Osteocyte (in vitro differentiated cells): ENCODE data around the gene CIT. TPM values are rescaled to one million over a fixed set of nuclear protein-coding genes. Genes with fewer than 3 reads are reported as not detected.

ENCODE experiments used
- DNase-seq: peaks from one replicate; pipeline ENCODE4 v3.0.0; 2021; ENCODE audit warnings: mixed read lengths; ENCODE audit not compliant: unreplicated experiment; ENCODE audit errors: extremely low spot score
- H3K27ac Mint-ChIP-seq: one replicate; pipeline ENCODE4 v1.8.0; 2021; ENCODE audit warnings: mild to moderate bottlenecking, mixed read lengths; ENCODE audit not compliant: unreplicated experiment
- H3K27me3 Mint-ChIP-seq: one replicate; pipeline ENCODE4 v1.8.0; 2021; ENCODE audit warnings: mixed read lengths; ENCODE audit not compliant: unreplicated experiment
- H3K36me3 Mint-ChIP-seq: one replicate; pipeline ENCODE4 v1.8.0; 2021; ENCODE audit warnings: mixed read lengths; ENCODE audit not compliant: unreplicated experiment
- H3K4me1 Mint-ChIP-seq: one replicate; pipeline ENCODE4 v1.8.0; 2021; ENCODE audit warnings: mixed read lengths; ENCODE audit not compliant: unreplicated experiment
- H3K4me3 Mint-ChIP-seq: one replicate; pipeline ENCODE4 v1.8.0; 2021; ENCODE audit warnings: mild to moderate bottlenecking, moderate library complexity, mixed read lengths; ENCODE audit not compliant: unreplicated experiment
- H3K9me3 Mint-ChIP-seq: one replicate; pipeline ENCODE4 v1.8.0; 2021; ENCODE audit warnings: mixed read lengths; ENCODE audit not compliant: unreplicated experiment
- CTCF ChIP-seq: fragments of 200-600 bp; sonication (generic); IDR thresholded peaks from 2 replicates; pipeline ENCODE4 v1.5.0; 2021; ENCODE audit warnings: antibody characterized with exemption, mild to moderate bottlenecking, moderate library complexity
- total RNA-seq: library from RNA; stranded (reverse); gene quantifications from 2 replicates; pipeline ENCODE4 v1.2.1, GENCODE V29; 2021

Gene CIT
- total RNA-seq, 1 donor from 2014 or later, result 10.2 TPM

GRCh38 chr12:119913536-119914330 lies 36.6 kb upstream of the CIT start:
- Mint-ChIP-seq H3K27ac (no peak overlapping the region), H3K9me3 (no peaks in the 10 kb centered on the region), H3K36me3 (no peaks in the 10 kb centered on the region), H3K27me3 (peaks cover 7% of the 10 kb centered on the region), H3K4me3 (no peak overlapping the region), H3K4me1 (peaks cover 3% of the 10 kb centered on the region)
- no peak for TF ChIP-seq CTCF
- no peak for DNase-seq

- H3K9me3 Mint-ChIP-seq, result no peaks in the 10 kb centered on the region
- H3K27me3 Mint-ChIP-seq, result peaks cover 11% of the 10 kb centered on the region
- peaks cover 3% of the 10 kb centered on the region for H3K4me1 Mint-ChIP-seq
- H3K36me3 Mint-ChIP-seq, result no peaks in the 10 kb centered on the region
- H3K27ac Mint-ChIP-seq, result no peak overlapping the region
- no peak overlapping the region for H3K4me3 Mint-ChIP-seq
- TF ChIP-seq CTCF, result no peak
- no peak for DNase-seq
Observed at GRCh38 chr12:119911182-119911581, 34.1 kb upstream of the CIT start.

DNA sequence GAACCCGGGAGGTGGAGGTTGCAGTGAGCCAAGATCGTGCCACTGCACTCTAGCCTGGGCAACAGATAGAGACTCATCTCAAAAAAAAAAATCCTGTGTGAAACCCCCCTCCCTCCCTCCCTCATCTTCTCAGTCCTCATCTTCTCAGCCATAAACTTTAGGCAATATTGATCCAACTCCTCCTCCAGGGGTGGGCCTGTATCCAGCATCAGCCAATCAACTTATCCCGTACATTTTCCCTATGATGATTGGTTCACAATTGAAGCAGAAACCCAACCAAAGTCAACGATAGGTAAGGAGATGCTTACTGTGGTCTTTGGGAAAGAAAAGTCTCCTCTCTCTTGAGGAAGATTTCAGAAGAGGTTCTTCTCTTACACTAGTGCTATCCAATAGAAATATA lies 33.5 kb upstream of the CIT start:
- Mint-ChIP-seq H3K27me3 (peaks cover 11% of the 10 kb centered on the region), H3K9me3 (no peaks in the 10 kb centered on the region), H3K4me1 (peaks cover 3% of the 10 kb centered on the region), H3K27ac (no peak overlapping the region), H3K36me3 (no peaks in the 10 kb centered on the region), H3K4me3 (no peak overlapping the region)
- TF ChIP-seq CTCF, result no peak
- DNase-seq, result no peak

DNA sequence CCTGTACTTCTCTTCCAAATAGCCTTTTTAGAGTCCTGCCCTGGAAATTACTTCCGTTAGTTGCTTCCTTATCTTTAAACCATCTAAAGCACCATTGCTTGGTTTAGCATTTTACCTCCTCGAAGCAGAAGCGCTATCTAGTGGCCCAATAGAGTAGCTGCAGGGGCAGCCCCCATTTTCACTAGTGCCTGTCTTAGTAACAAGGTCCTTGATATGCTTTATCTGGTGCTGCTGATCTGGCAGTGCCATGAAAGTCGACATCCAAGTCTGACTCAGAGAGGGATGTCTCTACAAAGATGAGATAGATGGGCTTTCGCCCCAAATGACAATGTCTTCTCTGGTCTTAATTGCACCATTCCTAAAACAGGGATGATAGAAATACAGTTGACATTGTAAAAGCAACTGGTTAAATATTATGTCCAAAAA lies 25.0 kb upstream of the CIT start:
- Mint-ChIP-seq H3K9me3 (no peaks in the 10 kb centered on the region), H3K4me1 (peaks cover 2% of the 10 kb centered on the region), H3K36me3 (no peaks in the 10 kb centered on the region), H3K4me3 (no peak overlapping the region), H3K27me3 (peaks cover 12% of the 10 kb centered on the region), H3K27ac (no peak overlapping the region)
- DNase-seq, result no peak
- TF ChIP-seq CTCF, result peak; percentile 90

- H3K36me3 Mint-ChIP-seq, result no peaks in the 10 kb centered on the region
- H3K4me1 Mint-ChIP-seq, result peaks cover 2% of the 10 kb centered on the region
- H3K9me3 Mint-ChIP-seq, result no peaks in the 10 kb centered on the region
- no peak overlapping the region for H3K4me3 Mint-ChIP-seq
- no peak overlapping the region for H3K27ac Mint-ChIP-seq
- TF ChIP-seq CTCF, result no peak
- H3K27me3 Mint-ChIP-seq, result peaks cover 12% of the 10 kb centered on the region
- DNase-seq, result no peak
Observed at GRCh38 chr12:119901670-119902069, 24.6 kb upstream of the CIT start.
